Naive B cell (primary cell): ENCODE data around the gene STX18. TPM values are rescaled to one million over a fixed set of nuclear protein-coding genes. Genes with fewer than 3 reads are reported as not detected.

Source experiments
- ATAC-seq, 2 donors: fragments of 150-1000 bp; cut with Tn5 transposase; 2 replicates each; pipeline ENCODE4 v1.10.0; 2021; ENCODE audit warnings: low read depth in 2 of 2, mild to moderate bottlenecking in 2 of 2, moderate library complexity in 2 of 2
- DNase-seq: peaks from one replicate; pipeline ENCODE4 v3.0.0; 2022
- H3K27ac Mint-ChIP-seq, 6 donors: one replicate each; pipeline ENCODE4 v1.8.0; 2020 to 2022; ENCODE audit warnings: mild to moderate bottlenecking in 6 of 6, mixed read lengths in 6 of 6, moderate library complexity in 5 of 6, inconsistent platforms in 2 of 6
- H3K27me3 Mint-ChIP-seq, 3 donors: one replicate each; pipeline ENCODE4 v1.8.0; 2021 to 2022; ENCODE audit warnings: mixed read lengths in 3 of 3, mild to moderate bottlenecking in 1 of 3
- H3K36me3 Mint-ChIP-seq, 2 donors: one replicate each; pipeline ENCODE4 v1.8.0; 2020 to 2022; ENCODE audit warnings: mixed read lengths in 2 of 2, inconsistent platforms in 1 of 2, mild to moderate bottlenecking in 1 of 2
- H3K4me1 Mint-ChIP-seq, 3 donors: one replicate each; pipeline ENCODE4 v1.8.0; 2020 to 2022; ENCODE audit warnings: mixed read lengths in 3 of 3, inconsistent platforms in 1 of 3, mild to moderate bottlenecking in 1 of 3, moderate library complexity in 1 of 3
- H3K4me3 Mint-ChIP-seq, 8 donors: one replicate each; pipeline ENCODE4 v1.8.0; 2020 to 2022; ENCODE audit warnings: mild to moderate bottlenecking in 8 of 8, mixed read lengths in 8 of 8, moderate library complexity in 8 of 8, inconsistent platforms in 2 of 8
- H3K9me3 Mint-ChIP-seq, 7 donors: one replicate each; pipeline ENCODE4 v1.8.0; 2020 to 2022; ENCODE audit warnings: mixed read lengths in 7 of 7, mild to moderate bottlenecking in 5 of 7, inconsistent platforms in 2 of 7, moderate library complexity in 1 of 7
- polyA plus RNA-seq, 6 donors: library from polyadenylated mRNA; unstranded; fragments of 300-500 nt; fragmentation: Illumina TruSeq; gene quantifications; one replicate each; pipeline ENCODE4 v1.2.3, GENCODE V29; 2021; ENCODE audit warnings: low read depth in 6 of 6

STX18 gene
- polyA plus RNA-seq, 6 donors from 2014 or later = 7.8 to 27.5 (median 22.9) TPM

GRCh38 chr4:4542774-4543485 is 1.1 kb upstream of the STX18 start:
- no peak for DNase-seq
- Mint-ChIP-seq H3K9me3 (no peaks in the 10 kb centered on the region), H3K36me3 (peaks cover 11 to 19% of the 10 kb centered on the region in 2 donors), H3K4me3 (peak overlapping the region; percentile 98 to 100 (median 98)), H3K27me3 (no peaks in the 10 kb centered on the region), H3K4me1 (peaks cover 41 to 51% (median 44%) of the 10 kb centered on the region in 3 donors), H3K27ac (peak overlapping the region in 5 of 6 donors; percentile 39 to 95 (median 94))
- no peak for ATAC-seq

GRCh38 chr4:4541040-4541631 is 712 bp downstream of the STX18 start:
- Mint-ChIP-seq H3K27me3 (no peaks in the 10 kb centered on the region), H3K4me3 (peak overlapping the region; percentile 98 to 100 (median 98)), H3K36me3 (peaks cover 8% of the 10 kb centered on the region in 2 donors), H3K27ac (peak overlapping the region in 5 of 6 donors; percentile 47 to 95 (median 94)), H3K4me1 (peaks cover 37 to 64% (median 51%) of the 10 kb centered on the region in 3 donors), H3K9me3 (no peaks in the 10 kb centered on the region)
- DNase-seq (peak; percentile 25), ATAC-seq (peak; percentile 24 to 39)

GRCh38 chr4:4539481-4539880 is 2.4 kb downstream of the STX18 start:
- peak overlapping the region in 1 of 8 donors; percentile 100 for H3K4me3 Mint-ChIP-seq

GRCh38 chr4:4535590-4535989 is 6.3 kb downstream of the STX18 start:
- H3K4me1 Mint-ChIP-seq = peaks cover 30 to 46% (median 38%) of the 10 kb centered on the region in 3 donors
- DNase-seq (no peak), ATAC-seq (no peak)
- H3K27me3 Mint-ChIP-seq = no peaks in the 10 kb centered on the region
- H3K9me3 Mint-ChIP-seq = no peaks in the 10 kb centered on the region
- H3K4me3 Mint-ChIP-seq = no peak overlapping the region
- peak overlapping the region in 1 of 6 donors; percentile 6 for H3K27ac Mint-ChIP-seq
- H3K36me3 Mint-ChIP-seq = no peaks in the 10 kb centered on the region

More at GRCh38 chr4:4539481-4539880, 2.4 kb downstream of the STX18 start:
- Mint-ChIP-seq H3K9me3 (no peaks in the 10 kb centered on the region), H3K27ac (peak overlapping the region in 1 of 6 donors; percentile 64), H3K4me1 (peaks cover 46 to 78% (median 61%) of the 10 kb centered on the region in 3 donors), H3K36me3 (no peaks in the 10 kb centered on the region), H3K27me3 (no peaks in the 10 kb centered on the region)
- no peak for DNase-seq
- ATAC-seq = no peak

GRCh38 chr4:4534515-4535145 is 7.2 kb downstream of the STX18 start:
- Mint-ChIP-seq H3K36me3 (no peaks in the 10 kb centered on the region), H3K27me3 (no peaks in the 10 kb centered on the region), H3K4me1 (peaks cover 20 to 37% (median 29%) of the 10 kb centered on the region in 3 donors), H3K27ac (peak overlapping the region in 1 of 6 donors; percentile 36), H3K4me3 (peak overlapping the region in 2 of 8 donors; percentile 41 to 49), H3K9me3 (no peaks in the 10 kb centered on the region)
- ATAC-seq = no peak
- no peak for DNase-seq

- Mint-ChIP-seq H3K36me3 (no peaks in the 10 kb centered on the region), H3K27ac (no peak overlapping the region)
- DNase-seq = no peak
Measured at GRCh38 chr4:4533461-4534169, 8.2 kb downstream of the STX18 start.

GRCh38 chr4:4532371-4533154 is 9.3 kb downstream of the STX18 start:
- ATAC-seq (no peak), DNase-seq (no peak)
- Mint-ChIP-seq H3K4me1 (peaks cover 15 to 31% (median 24%) of the 10 kb centered on the region in 3 donors), H3K36me3 (no peaks in the 10 kb centered on the region), H3K27ac (no peak overlapping the region), H3K27me3 (no peaks in the 10 kb centered on the region), H3K9me3 (no peaks in the 10 kb centered on the region), H3K4me3 (no peak overlapping the region)

More at GRCh38 chr4:4533461-4534169, 8.2 kb downstream of the STX18 start:
- H3K4me3 Mint-ChIP-seq = no peak overlapping the region
- ATAC-seq = no peak
- peaks cover 15 to 31% (median 24%) of the 10 kb centered on the region in 3 donors for H3K4me1 Mint-ChIP-seq
- no peaks in the 10 kb centered on the region for H3K27me3 Mint-ChIP-seq
- H3K9me3 Mint-ChIP-seq = no peaks in the 10 kb centered on the region

- Mint-ChIP-seq H3K4me3 (no peak overlapping the region), H3K4me1 (peaks cover 18 to 26% (median 20%) of the 10 kb centered on the region in 3 donors)
Measured at GRCh38 chr4:4529392-4529791, 12.5 kb downstream of the STX18 start.

GRCh38 chr4:4526401-4526800 is 15.4 kb downstream of the STX18 start:
- peak overlapping the region in 2 of 6 donors; percentile 20 to 64 for H3K27ac Mint-ChIP-seq
- ATAC-seq = no peak
- peaks cover 28 to 32% (median 30%) of the 10 kb centered on the region in 3 donors for H3K4me1 Mint-ChIP-seq
- H3K27me3 Mint-ChIP-seq = no peaks in the 10 kb centered on the region
- H3K4me3 Mint-ChIP-seq = no peak overlapping the region
- no peaks in the 10 kb centered on the region for H3K36me3 Mint-ChIP-seq
- no peak for DNase-seq
- H3K9me3 Mint-ChIP-seq = no peaks in the 10 kb centered on the region

More at GRCh38 chr4:4529392-4529791, 12.5 kb downstream of the STX18 start:
- ATAC-seq (no peak), DNase-seq (no peak)
- Mint-ChIP-seq H3K36me3 (no peaks in the 10 kb centered on the region), H3K27me3 (no peaks in the 10 kb centered on the region), H3K9me3 (no peaks in the 10 kb centered on the region), H3K27ac (no peak overlapping the region)

GRCh38 chr4:4524364-4524763 is 17.5 kb downstream of the STX18 start:
- peak overlapping the region; percentile 37 to 97 (median 90) for H3K27ac Mint-ChIP-seq
- no peaks in the 10 kb centered on the region for H3K36me3 Mint-ChIP-seq
- no peaks in the 10 kb centered on the region for H3K9me3 Mint-ChIP-seq
- H3K27me3 Mint-ChIP-seq = no peaks in the 10 kb centered on the region
- H3K4me3 Mint-ChIP-seq = peak overlapping the region in 7 of 8 donors; percentile 3 to 87 (median 51)
- H3K4me1 Mint-ChIP-seq = peaks cover 31 to 37% (median 36%) of the 10 kb centered on the region in 3 donors
- ATAC-seq (peak; percentile 100), DNase-seq (peak; percentile 37)

GRCh38 chr4:4521731-4522130 is 20.1 kb downstream of the STX18 start:
- no peak for ATAC-seq
- no peaks in the 10 kb centered on the region for H3K9me3 Mint-ChIP-seq
- peak overlapping the region in 1 of 6 donors; percentile 44 for H3K27ac Mint-ChIP-seq
- peaks cover 31 to 40% (median 36%) of the 10 kb centered on the region in 3 donors for H3K4me1 Mint-ChIP-seq
- H3K36me3 Mint-ChIP-seq = no peaks in the 10 kb centered on the region
- no peak for DNase-seq
- H3K4me3 Mint-ChIP-seq = no peak overlapping the region
- no peaks in the 10 kb centered on the region for H3K27me3 Mint-ChIP-seq

GRCh38 chr4:4521136-4521535 is 20.7 kb downstream of the STX18 start:
- ATAC-seq (no peak), DNase-seq (no peak)
- no peaks in the 10 kb centered on the region for H3K27me3 Mint-ChIP-seq
- peaks cover 28 to 37% (median 36%) of the 10 kb centered on the region in 3 donors for H3K4me1 Mint-ChIP-seq
- no peak overlapping the region for H3K4me3 Mint-ChIP-seq
- H3K36me3 Mint-ChIP-seq = no peaks in the 10 kb centered on the region
- H3K9me3 Mint-ChIP-seq = no peaks in the 10 kb centered on the region
- peak overlapping the region in 2 of 6 donors; percentile 2 to 64 for H3K27ac Mint-ChIP-seq
